ENCODE results near the gene ASGR2. TPM values are rescaled to one million over a fixed set of nuclear protein-coding genes. Genes with fewer than 3 reads are reported as not detected.

ASGR2 gene
- total and polyA plus RNA-seq, 2 of the 13 experiments (the other 11 are each of a cell fraction or from before 2014, with no cell fraction given) = 320 to 754 TPM

DNA sequence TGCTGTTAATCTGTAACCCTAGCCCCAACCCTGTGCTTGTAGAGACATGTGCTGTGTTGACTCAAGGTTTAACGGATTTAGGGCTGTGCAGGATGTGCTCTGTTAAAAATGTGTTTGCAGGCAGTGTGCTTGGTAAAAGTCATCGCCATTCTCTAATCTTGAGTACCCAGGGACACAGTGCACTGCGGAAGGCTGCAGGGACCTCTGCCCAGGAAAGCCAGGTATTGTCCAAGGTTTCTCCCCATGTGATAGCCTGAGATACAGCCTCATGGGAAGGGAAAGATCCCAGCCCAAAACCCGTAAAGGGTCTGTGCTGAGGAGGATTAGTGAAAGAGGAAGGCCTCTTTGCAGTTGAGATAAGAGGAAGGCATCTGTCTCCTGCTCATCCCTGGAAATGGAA is 26.2 kb downstream of the ASGR2 start (continued):
- TF ChIP-seq, protein P1, sequence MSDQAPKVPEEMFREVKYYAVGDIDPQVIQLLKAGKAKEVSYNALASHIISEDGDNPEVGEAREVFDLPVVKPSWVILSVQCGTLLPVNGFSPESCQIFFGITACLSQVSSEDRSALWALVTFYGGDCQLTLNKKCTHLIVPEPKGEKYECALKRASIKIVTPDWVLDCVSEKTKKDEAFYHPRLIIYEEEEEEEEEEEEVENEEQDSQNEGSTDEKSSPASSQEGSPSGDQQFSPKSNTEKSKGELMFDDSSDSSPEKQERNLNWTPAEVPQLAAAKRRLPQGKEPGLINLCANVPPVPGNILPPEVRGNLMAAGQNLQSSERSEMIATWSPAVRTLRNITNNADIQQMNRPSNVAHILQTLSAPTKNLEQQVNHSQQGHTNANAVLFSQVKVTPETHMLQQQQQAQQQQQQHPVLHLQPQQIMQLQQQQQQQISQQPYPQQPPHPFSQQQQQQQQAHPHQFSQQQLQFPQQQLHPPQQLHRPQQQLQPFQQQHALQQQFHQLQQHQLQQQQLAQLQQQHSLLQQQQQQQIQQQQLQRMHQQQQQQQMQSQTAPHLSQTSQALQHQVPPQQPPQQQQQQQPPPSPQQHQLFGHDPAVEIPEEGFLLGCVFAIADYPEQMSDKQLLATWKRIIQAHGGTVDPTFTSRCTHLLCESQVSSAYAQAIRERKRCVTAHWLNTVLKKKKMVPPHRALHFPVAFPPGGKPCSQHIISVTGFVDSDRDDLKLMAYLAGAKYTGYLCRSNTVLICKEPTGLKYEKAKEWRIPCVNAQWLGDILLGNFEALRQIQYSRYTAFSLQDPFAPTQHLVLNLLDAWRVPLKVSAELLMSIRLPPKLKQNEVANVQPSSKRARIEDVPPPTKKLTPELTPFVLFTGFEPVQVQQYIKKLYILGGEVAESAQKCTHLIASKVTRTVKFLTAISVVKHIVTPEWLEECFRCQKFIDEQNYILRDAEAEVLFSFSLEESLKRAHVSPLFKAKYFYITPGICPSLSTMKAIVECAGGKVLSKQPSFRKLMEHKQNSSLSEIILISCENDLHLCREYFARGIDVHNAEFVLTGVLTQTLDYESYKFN (CRISPR knock-in tag; conservative IDR thresholded peaks at IDR 0.05) = peak; percentile 84
- TF ChIP-seq ZMYM4 (CRISPR knock-in tag; IDR thresholded peaks at IDR 0.05) (peak; percentile 64), CEBPG (CRISPR knock-in tag; IDR thresholded peaks at IDR 0.05) (peak; percentile 55), YEATS4 (CRISPR knock-in tag; IDR thresholded peaks at IDR 0.05; ENCODE audit: borderline replicate concordance) (peak; percentile 66; the same call in 1 of the 2 replicates), MXD4 (CRISPR knock-in tag; IDR thresholded peaks at IDR 0.05) (peak; percentile 61; the same call in 1 of the 2 replicates), ZNF143 (CRISPR knock-in tag; IDR thresholded peaks at IDR 0.05) (peak; percentile 22; the same call in 1 of the 2 replicates), RARA (CRISPR knock-in tag; IDR thresholded peaks at IDR 0.05) (peak; percentile 54), PITX1 (CRISPR knock-in tag; IDR thresholded peaks at IDR 0.05) (peak; percentile 100), NCOA2 (CRISPR knock-in tag; IDR thresholded peaks at IDR 0.05) (peak; percentile 63), ZNF788 (CRISPR knock-in tag; IDR thresholded peaks at IDR 0.05; ENCODE audit: borderline replicate concordance) (0 out of 2 replicates have a peak, but pooled peaks have one; percentile 50), GATAD2A (CRISPR knock-in tag; IDR thresholded peaks at IDR 0.05) (peak; percentile 88), HDAC2 (CRISPR knock-in tag; IDR thresholded peaks at IDR 0.05) (peak; percentile 79), TEAD3 (CRISPR knock-in tag; optimal IDR thresholded peaks at IDR 0.05; ENCODE audit: borderline replicate concordance) (peak; percentile 79), TCF7 (IDR thresholded peaks at IDR 0.05; ENCODE audit: low read depth) (peak; percentile 40; the same call in 1 of the 2 replicates), SAP130 (CRISPR knock-in tag; IDR thresholded peaks at IDR 0.05; ENCODE audit: low read depth) (peak; percentile 78)
- TF ChIP-seq, protein P2, sequence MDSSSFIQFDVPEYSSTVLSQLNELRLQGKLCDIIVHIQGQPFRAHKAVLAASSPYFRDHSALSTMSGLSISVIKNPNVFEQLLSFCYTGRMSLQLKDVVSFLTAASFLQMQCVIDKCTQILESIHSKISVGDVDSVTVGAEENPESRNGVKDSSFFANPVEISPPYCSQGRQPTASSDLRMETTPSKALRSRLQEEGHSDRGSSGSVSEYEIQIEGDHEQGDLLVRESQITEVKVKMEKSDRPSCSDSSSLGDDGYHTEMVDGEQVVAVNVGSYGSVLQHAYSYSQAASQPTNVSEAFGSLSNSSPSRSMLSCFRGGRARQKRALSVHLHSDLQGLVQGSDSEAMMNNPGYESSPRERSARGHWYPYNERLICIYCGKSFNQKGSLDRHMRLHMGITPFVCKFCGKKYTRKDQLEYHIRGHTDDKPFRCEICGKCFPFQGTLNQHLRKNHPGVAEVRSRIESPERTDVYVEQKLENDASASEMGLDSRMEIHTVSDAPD (CRISPR knock-in tag; IDR thresholded peaks at IDR 0.05) = peak; percentile 63; the same call in 1 of the 2 replicates
- TF ChIP-seq, protein P3, sequence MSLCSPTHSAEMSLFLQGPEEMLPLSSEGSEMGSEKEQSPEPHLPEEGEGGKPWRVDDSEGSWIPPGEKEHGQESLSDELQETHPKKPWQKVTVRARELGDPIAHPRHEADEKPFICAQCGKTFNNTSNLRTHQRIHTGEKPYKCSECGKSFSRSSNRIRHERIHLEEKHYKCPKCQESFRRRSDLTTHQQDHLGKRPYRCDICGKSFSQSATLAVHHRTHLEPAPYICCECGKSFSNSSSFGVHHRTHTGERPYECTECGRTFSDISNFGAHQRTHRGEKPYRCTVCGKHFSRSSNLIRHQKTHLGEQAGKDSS (CRISPR knock-in tag; IDR thresholded peaks at IDR 0.05; ENCODE audit: borderline replicate concordance, low read depth) = peak; percentile 71; the same call in 1 of the 2 replicates
- TF ChIP-seq, protein P4, sequence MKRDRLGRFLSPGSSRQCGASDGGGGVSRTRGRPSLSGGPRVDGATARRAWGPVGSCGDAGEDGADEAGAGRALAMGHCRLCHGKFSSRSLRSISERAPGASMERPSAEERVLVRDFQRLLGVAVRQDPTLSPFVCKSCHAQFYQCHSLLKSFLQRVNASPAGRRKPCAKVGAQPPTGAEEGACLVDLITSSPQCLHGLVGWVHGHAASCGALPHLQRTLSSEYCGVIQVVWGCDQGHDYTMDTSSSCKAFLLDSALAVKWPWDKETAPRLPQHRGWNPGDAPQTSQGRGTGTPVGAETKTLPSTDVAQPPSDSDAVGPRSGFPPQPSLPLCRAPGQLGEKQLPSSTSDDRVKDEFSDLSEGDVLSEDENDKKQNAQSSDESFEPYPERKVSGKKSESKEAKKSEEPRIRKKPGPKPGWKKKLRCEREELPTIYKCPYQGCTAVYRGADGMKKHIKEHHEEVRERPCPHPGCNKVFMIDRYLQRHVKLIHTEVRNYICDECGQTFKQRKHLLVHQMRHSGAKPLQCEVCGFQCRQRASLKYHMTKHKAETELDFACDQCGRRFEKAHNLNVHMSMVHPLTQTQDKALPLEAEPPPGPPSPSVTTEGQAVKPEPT (CRISPR knock-in tag; IDR thresholded peaks at IDR 0.05; ENCODE audit: low read depth) = 0 out of 2 replicates have a peak, but pooled peaks have one; percentile 57
- TF ChIP-seq, protein P5, sequence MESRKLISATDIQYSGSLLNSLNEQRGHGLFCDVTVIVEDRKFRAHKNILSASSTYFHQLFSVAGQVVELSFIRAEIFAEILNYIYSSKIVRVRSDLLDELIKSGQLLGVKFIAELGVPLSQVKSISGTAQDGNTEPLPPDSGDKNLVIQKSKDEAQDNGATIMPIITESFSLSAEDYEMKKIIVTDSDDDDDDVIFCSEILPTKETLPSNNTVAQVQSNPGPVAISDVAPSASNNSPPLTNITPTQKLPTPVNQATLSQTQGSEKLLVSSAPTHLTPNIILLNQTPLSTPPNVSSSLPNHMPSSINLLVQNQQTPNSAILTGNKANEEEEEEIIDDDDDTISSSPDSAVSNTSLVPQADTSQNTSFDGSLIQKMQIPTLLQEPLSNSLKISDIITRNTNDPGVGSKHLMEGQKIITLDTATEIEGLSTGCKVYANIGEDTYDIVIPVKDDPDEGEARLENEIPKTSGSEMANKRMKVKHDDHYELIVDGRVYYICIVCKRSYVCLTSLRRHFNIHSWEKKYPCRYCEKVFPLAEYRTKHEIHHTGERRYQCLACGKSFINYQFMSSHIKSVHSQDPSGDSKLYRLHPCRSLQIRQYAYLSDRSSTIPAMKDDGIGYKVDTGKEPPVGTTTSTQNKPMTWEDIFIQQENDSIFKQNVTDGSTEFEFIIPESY (CRISPR knock-in tag; IDR thresholded peaks at IDR 0.05) = peak; percentile 12; the same call in 1 of the 2 replicates
